LoVo (cell line): ENCODE measurements around the gene PCMT1.

Source experiments
- DNase-seq: peaks from one replicate; pipeline ENCODE4 v3.0.0-alpha.2; 2016; ENCODE audit warnings: low spot score

Gene PCMT1

GRCh38 chr6:149855040-149855654 is 105.6 kb downstream of the PCMT1 start:
- DNase-seq, result peak; percentile 77

GRCh38 chr6:149855741-149856140 is 106.2 kb downstream of the PCMT1 start:
- DNase-seq, result no peak

- DNase-seq, result no peak
These were observed 106.9 kb downstream of the PCMT1 start for GRCh38 chr6:149856256-149856994.

GRCh38 chr6:149857541-149857940 is 108.0 kb downstream of the PCMT1 start:
- DNase-seq, result no peak

- DNase-seq, result no peak
These were observed 109.8 kb downstream of the PCMT1 start for GRCh38 chr6:149859368-149859767.

GRCh38 chr6:149859938-149860337 is 110.4 kb downstream of the PCMT1 start:
- DNase-seq, result no peak

GRCh38 chr6:149860513-149860833 is 110.9 kb downstream of the PCMT1 start:
- DNase-seq, result no peak
